AG09309 (cell line): ENCODE results near the gene FAM98B.

Source experiments
- DNase-seq: peaks from one replicate; pipeline ENCODE4 v3.0.0-alpha.2; 2010; ENCODE audit warnings: low read depth
- H3K4me3 ChIP-seq: 2 replicates; pipeline ENCODE4 v1.5.1; 2011; ENCODE audit warnings: mild to moderate bottlenecking, low read depth, low read length, moderate library complexity; ENCODE audit not compliant: control insufficient read depth
- CTCF ChIP-seq: IDR thresholded peaks from 2 replicates; pipeline ENCODE4 v1.5.1; 2011; ENCODE audit warnings: mild to moderate bottlenecking, low read depth, low read length, inconsistent platforms; ENCODE audit not compliant: insufficient read depth, control insufficient read depth; ENCODE audit errors: missing control alignments

FAM98B gene

GRCh38 chr15:38508647-38509046 lies 54.7 kb downstream of the FAM98B start:
- no peak for TF ChIP-seq CTCF
- H3K4me3 ChIP-seq: no peak overlapping the region
- no peak for DNase-seq

GRCh38 chr15:38509152-38509551 lies 55.2 kb downstream of the FAM98B start:
- no peak overlapping the region for H3K4me3 ChIP-seq
- no peak for DNase-seq
- no peak for TF ChIP-seq CTCF

GRCh38 chr15:38512901-38513300 lies 59.0 kb downstream of the FAM98B start:
- no peak for TF ChIP-seq CTCF
- no peak for DNase-seq
- no peak overlapping the region for H3K4me3 ChIP-seq

GRCh38 chr15:38514601-38515000 lies 60.7 kb downstream of the FAM98B start:
- no peak for TF ChIP-seq CTCF
- H3K4me3 ChIP-seq: no peak overlapping the region
- DNase-seq: no peak

- no peak overlapping the region for H3K4me3 ChIP-seq
- DNase-seq: no peak
- no peak for TF ChIP-seq CTCF
Observed at GRCh38 chr15:38516626-38517025, 62.7 kb downstream of the FAM98B start.

GRCh38 chr15:38517312-38517975 lies 63.5 kb downstream of the FAM98B start:
- peak; percentile 10 for DNase-seq
- TF ChIP-seq CTCF: no peak

More at GRCh38 chr15:38517312-38517975, 63.5 kb downstream of the FAM98B start:
- no peak overlapping the region for H3K4me3 ChIP-seq
